Heart left ventricle (tissue), 16 donors: Measurements from ENCODE around the gene LGALS1. TPM values are rescaled to one million over a fixed set of nuclear protein-coding genes. Genes with fewer than 3 reads are reported as not detected.

Experiments used
- ATAC-seq, 4 donors: fragments of 200-7000 bp; cut with Tn5 transposase; one replicate each; pipeline ENCODE4 v1.9.1; 2020 to 2022; ENCODE audit warnings: moderate library complexity in 4 of 4, mild to moderate bottlenecking in 3 of 4, moderate number of reproducible peaks in 1 of 4
- DNase-seq, 5 donors: peaks; one replicate each; pipeline ENCODE4 v3.0.0-alpha.2; 2020
- H3K27ac ChIP-seq, 12 donors: fragments of 200-600 bp; sonication (generic) in 4 of 12; one replicate each; pipeline versions ENCODE4 v1.5.0 to v1.8.0; 2016 to 2022; ENCODE audit warnings: mild to moderate bottlenecking in 2 of 12
- H3K27me3 ChIP-seq, 9 donors: fragments of 200-600 bp; sonication (generic) in 2 of 9; one replicate each; pipeline versions ENCODE4 v1.5.1 to v1.8.0; 2016 to 2022; ENCODE audit warnings: mild to moderate bottlenecking in 3 of 9
- H3K36me3 ChIP-seq, 9 donors: fragments of 200-600 bp; sonication (generic) in 2 of 9; one replicate each; pipeline versions ENCODE4 v1.5.0 to v1.8.0; 2018 to 2022; ENCODE audit warnings: mild to moderate bottlenecking in 2 of 9
- H3K4me1 ChIP-seq, 12 donors: fragments of 200-600 bp; sonication (generic) in 4 of 12; one replicate each; pipeline versions ENCODE4 v1.5.0 to v1.8.0; 2016 to 2022; ENCODE audit warnings: mild to moderate bottlenecking in 3 of 12
- H3K4me3 ChIP-seq, 12 donors: fragments of 200-600 bp; sonication (generic) in 4 of 12; one replicate each; pipeline versions ENCODE4 v1.5.0 to v1.8.0; 2017 to 2022; ENCODE audit warnings: mild to moderate bottlenecking in 9 of 12, moderate library complexity in 4 of 12
- H3K9me3 ChIP-seq, 12 donors: fragments of 200-600 bp; sonication (generic) in 4 of 12; one replicate each; pipeline versions ENCODE4 v1.5.0 to v1.8.0; 2016 to 2022; ENCODE audit warnings: mild to moderate bottlenecking in 1 of 12
- POLR2A ChIP-seq, 2 donors: fragments of 450-650 bp; IDR thresholded peaks; one replicate each; pipeline ENCODE4 v1.6.1; 2017; ENCODE audit warnings: antibody characterized with exemption in 2 of 2, mild to moderate bottlenecking in 2 of 2, moderate library complexity in 2 of 2
- WGBS, 4 donors: extraction: QIAGEN DNeasy Blood & Tissue Kit in 2 of 4; methylation state at CpG; one replicate each; pipeline versions ENCODE4 v1.1.5 to v1.1.7; 2013 to 2018; 5-methylcytosine and 5-hydroxymethylcytosine counted together
- intact Hi-C, 10 donors: fragments of 100-400 bp; cut with DNase I; formaldehyde crosslinking; loops; one replicate each; pipeline versions ENCODE4 v1.11.1 to v1.14.2; 2022
- polyA plus RNA-seq, 2 donors: library from polyadenylated mRNA; stranded (reverse); fragments of 200-250 nt; gene quantifications; one replicate each; pipeline ENCODE4 v1.2.3, GENCODE V29; 2013
- total RNA-seq, 9 donors: library from RNA; depleted of rRNA in 2 of 9; stranded (reverse); fragments of >200 nt in 2 of 9; fragmentation: NEBNext Ultra II Directional in 3 of 9; extraction: Animal tissue kit (Norgen Biotek cat#: 25700) in 3 of 9; gene quantifications; one replicate each; pipeline versions ENCODE4 v1.1.0 to v1.2.4, GENCODE V29; 2016 to 2023
- TF ChIP-seq, protein P1 (sequence below), 12 donors: fragments of 200-600 bp; sonication (generic) in 4 of 12; IDR thresholded peaks; one replicate each; pipeline versions ENCODE4 v1.5.0 to v1.8.0; 2018 to 2022; ENCODE audit warnings: antibody characterized with exemption in 12 of 12, mild to moderate bottlenecking in 5 of 12
- donor health status: ischemic (EF 13 %, LVEDD 7.1; RV severe dilation, severe dysfunction).
- donor health status: healthy with polysubstance abuse.
- donor health status: DM: no; HTN: yes; CAD: no.
- donor health status: DM: no; HTN: no; CAD: no.
- donor health status: ischemic (EF 25% LVEDD 6.9; RV normal size, moderate dysfunction).
- donor health status: ischemic (EF 25% LVEDD 5.7; RV mildly dilated, moderate dysfunction).
- donor health status: healthy.
- donor health status: DM: yes; HTN: yes; CAD: no.
- donor health status: ischemic (EF 35%, LVEDD 5.7; RV mildly dilated, moderate dysfunction).
- donor health status: nonischemic (EF 11% LVEDD 7.7; RV severe dilation, severe dysfunction).
- donor health status: DM: yes; HTN: yes; CAD: no.
- donor health status: PGD.
- donor health status: ischemic (EF 29% LVEDD 5.4; RV normal size, mild dysfunction).
- donor health status: nonischemic (EF 23%, LVEDD 6.1; RV moderate dilation, normal function).

LGALS1 gene
- total and polyA plus RNA-seq, 11 donors, result 722 to 2,204 (median 951) TPM

- H3K4me1 ChIP-seq, result peaks cover 0 to 16% (median 3%) of the 10 kb centered on the region in 12 donors
- no peak for DNase-seq
- TF ChIP-seq POLR2A (IDR thresholded peaks at IDR 0.05), result no peak
- TF ChIP-seq, protein P1, sequence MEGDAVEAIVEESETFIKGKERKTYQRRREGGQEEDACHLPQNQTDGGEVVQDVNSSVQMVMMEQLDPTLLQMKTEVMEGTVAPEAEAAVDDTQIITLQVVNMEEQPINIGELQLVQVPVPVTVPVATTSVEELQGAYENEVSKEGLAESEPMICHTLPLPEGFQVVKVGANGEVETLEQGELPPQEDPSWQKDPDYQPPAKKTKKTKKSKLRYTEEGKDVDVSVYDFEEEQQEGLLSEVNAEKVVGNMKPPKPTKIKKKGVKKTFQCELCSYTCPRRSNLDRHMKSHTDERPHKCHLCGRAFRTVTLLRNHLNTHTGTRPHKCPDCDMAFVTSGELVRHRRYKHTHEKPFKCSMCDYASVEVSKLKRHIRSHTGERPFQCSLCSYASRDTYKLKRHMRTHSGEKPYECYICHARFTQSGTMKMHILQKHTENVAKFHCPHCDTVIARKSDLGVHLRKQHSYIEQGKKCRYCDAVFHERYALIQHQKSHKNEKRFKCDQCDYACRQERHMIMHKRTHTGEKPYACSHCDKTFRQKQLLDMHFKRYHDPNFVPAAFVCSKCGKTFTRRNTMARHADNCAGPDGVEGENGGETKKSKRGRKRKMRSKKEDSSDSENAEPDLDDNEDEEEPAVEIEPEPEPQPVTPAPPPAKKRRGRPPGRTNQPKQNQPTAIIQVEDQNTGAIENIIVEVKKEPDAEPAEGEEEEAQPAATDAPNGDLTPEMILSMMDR (IDR thresholded peaks at IDR 0.05), result no peak
- no peak overlapping the region for H3K4me3 ChIP-seq
- no peaks in the 10 kb centered on the region for H3K27me3 ChIP-seq
- intact Hi-C loops, result loop anchor here in 3 of 10 donors (5.0 to 10.0 kb wide), 4 partner anchors 40 to 147 kb away; partner anchors contain the start of gene NOL12 (in 1 of the 3)
- 92 to 98% (median 97%) methylated on average over 9 of the region's 9 CpGs for WGBS, 4 donors
- no peak overlapping the region for H3K27ac ChIP-seq
- H3K36me3 ChIP-seq, result peaks cover 0 to 98% (median 0%) of the 10 kb centered on the region in 9 donors
- no peaks in the 10 kb centered on the region for H3K9me3 ChIP-seq
- no peak for ATAC-seq
Measured at GRCh38 chr22:37647317-37647716, 28.1 kb upstream of the LGALS1 start.

DNA sequence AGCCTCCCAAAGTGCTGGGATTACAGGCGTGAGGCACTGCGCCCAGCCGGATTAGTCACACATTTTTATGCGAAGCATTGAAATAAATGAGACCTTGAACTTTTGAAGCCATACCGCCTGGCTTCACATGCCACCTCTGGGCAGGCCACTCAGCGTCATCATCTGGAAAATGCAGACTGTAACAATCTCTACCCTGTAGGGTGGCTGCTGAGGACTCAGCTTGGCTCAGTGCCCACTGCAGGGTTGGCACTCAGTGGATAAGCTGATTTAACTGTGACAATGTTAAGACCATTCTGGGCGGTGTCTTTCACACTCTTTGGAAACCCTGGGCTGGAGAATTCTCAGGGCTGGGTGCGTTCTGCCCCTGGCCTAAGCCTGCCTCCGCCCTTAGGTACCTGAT, 27.5 kb upstream of the LGALS1 start:
- intact Hi-C loops, result loop anchor here in 3 of 10 donors (5.0 to 10.0 kb wide), 4 partner anchors 39 to 147 kb away; partner anchors contain the start of gene NOL12 (in 1 of the 3)
- Histone ChIP-seq H3K4me1 (peaks cover 0 to 10% (median 3%) of the 10 kb centered on the region in 12 donors), H3K4me3 (no peak overlapping the region), H3K9me3 (no peaks in the 10 kb centered on the region), H3K27me3 (no peaks in the 10 kb centered on the region), H3K27ac (no peak overlapping the region), H3K36me3 (peaks cover 0 to 100% (median 0%) of the 10 kb centered on the region in 9 donors)
- DNase-seq (no peak), ATAC-seq (no peak)
- 84 to 91% (median 86%) methylated on average over 7 to 9 of the region's 9 CpGs for WGBS, 4 donors
- TF ChIP-seq POLR2A (IDR thresholded peaks at IDR 0.05), result no peak
- TF ChIP-seq, protein P1 (IDR thresholded peaks at IDR 0.05), result no peak

- no peak for DNase-seq
- intact Hi-C loops, result no loop called here
- no peak for ATAC-seq
- H3K27me3 ChIP-seq, result no peaks in the 10 kb centered on the region
- peaks cover 0 to 91% (median 0%) of the 10 kb centered on the region in 9 donors for H3K36me3 ChIP-seq
- H3K9me3 ChIP-seq, result no peaks in the 10 kb centered on the region
- no peak overlapping the region for H3K27ac ChIP-seq
- no peak for TF ChIP-seq POLR2A (IDR thresholded peaks at IDR 0.05)
- no peak overlapping the region for H3K4me3 ChIP-seq
- 95 to 97% (median 96%) methylated on average over 17 of the region's 17 CpGs for WGBS, 4 donors
- peaks cover 0 to 2% (median 0%) of the 10 kb centered on the region in 12 donors for H3K4me1 ChIP-seq
Measured at GRCh38 chr22:37650463-37651136, 24.8 kb upstream of the LGALS1 start.

DNA sequence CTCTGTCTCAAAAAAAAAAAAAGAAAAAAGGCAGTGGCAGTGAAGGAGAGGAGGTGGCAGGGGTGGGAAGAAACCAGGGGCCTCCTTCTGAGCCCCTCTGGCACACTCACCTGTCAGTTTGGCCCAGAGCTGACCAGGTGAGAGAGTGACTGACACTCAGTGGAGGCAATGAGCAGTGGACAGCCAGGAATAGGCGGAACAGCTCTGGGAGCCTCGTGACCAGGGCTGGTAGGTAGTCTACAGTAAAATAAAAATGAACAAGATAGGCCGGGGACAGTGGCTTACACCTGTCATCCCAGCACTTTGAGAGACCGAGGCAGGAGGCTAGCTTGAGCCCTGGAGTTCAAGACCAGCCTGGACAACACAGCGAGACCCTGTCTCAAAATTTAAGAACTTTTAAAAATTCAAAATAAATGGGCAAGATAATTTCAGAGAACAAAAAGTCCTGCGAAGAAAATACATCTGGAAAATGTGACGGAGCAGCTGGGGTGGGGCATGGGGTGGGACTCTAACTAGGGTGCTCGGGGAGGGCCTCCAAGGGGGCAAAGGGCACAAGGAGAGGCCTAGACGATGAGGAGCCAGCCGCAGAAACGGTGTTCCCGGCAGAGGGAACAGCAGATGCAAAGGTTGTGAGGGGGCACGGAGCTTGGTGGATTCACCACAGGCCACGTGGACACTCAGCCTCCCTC, 20.7 kb upstream of the LGALS1 start:
- intact Hi-C loops, result no loop called here
- TF ChIP-seq, protein P1 (IDR thresholded peaks at IDR 0.05), result no peak
- no peak for TF ChIP-seq POLR2A (IDR thresholded peaks at IDR 0.05)
- ATAC-seq (no peak), DNase-seq (no peak)
- peaks cover 0 to 50% (median 0%) of the 10 kb centered on the region in 9 donors for H3K36me3 ChIP-seq
- H3K4me3 ChIP-seq, result no peak overlapping the region
- H3K27me3 ChIP-seq, result no peaks in the 10 kb centered on the region
- WGBS, 4 donors, result 75 to 79% (median 77%) methylated on average over 14 of the region's 14 CpGs
- no peaks in the 10 kb centered on the region for H3K9me3 ChIP-seq
- peaks cover 0 to 26% (median 14%) of the 10 kb centered on the region in 12 donors for H3K4me1 ChIP-seq
- H3K27ac ChIP-seq, result no peak overlapping the region
